GM19468 (cell line): ENCODE results near the gene RASSF3.

Experiments used
- ATAC-seq: cut with Tn5 transposase; IDR thresholded peaks from one replicate; pipeline ENCODE4 v1.9.1; 2021; ENCODE audit warnings: mild to moderate bottlenecking, moderate library complexity, moderate number of reproducible peaks; ENCODE audit not compliant: unreplicated experiment; ENCODE audit errors: extremely low read depth

Gene RASSF3

GRCh38 chr12:64716371-64716770 lies 106.1 kb downstream of the RASSF3 start:
- ATAC-seq, result no peak

GRCh38 chr12:64716839-64717455 lies 106.7 kb downstream of the RASSF3 start:
- ATAC-seq, result no peak

GRCh38 chr12:64718649-64719048 lies 108.4 kb downstream of the RASSF3 start:
- no peak for ATAC-seq

- no peak for ATAC-seq
Observed at GRCh38 chr12:64720884-64721283, 110.6 kb downstream of the RASSF3 start.

GRCh38 chr12:64722835-64723234 lies 112.5 kb downstream of the RASSF3 start:
- ATAC-seq, result no peak

- ATAC-seq, result no peak
Observed at GRCh38 chr12:64723630-64724029, 113.3 kb downstream of the RASSF3 start.

- no peak for ATAC-seq
Observed at GRCh38 chr12:64724201-64724745, 114.0 kb downstream of the RASSF3 start.

- no peak for ATAC-seq
Observed at GRCh38 chr12:64729909-64730587, 119.8 kb downstream of the RASSF3 start.

GRCh38 chr12:64730588-64730969 lies 120.3 kb downstream of the RASSF3 start:
- no peak for ATAC-seq

- ATAC-seq, result no peak
Observed at GRCh38 chr12:64731683-64732082, 121.4 kb downstream of the RASSF3 start.

GRCh38 chr12:64733857-64734256 lies 123.6 kb downstream of the RASSF3 start:
- ATAC-seq, result no peak

GRCh38 chr12:64735442-64735841 lies 125.1 kb downstream of the RASSF3 start:
- no peak for ATAC-seq

GRCh38 chr12:64736771-64737170 lies 126.5 kb downstream of the RASSF3 start:
- ATAC-seq, result no peak

GRCh38 chr12:64737539-64737938 lies 127.2 kb downstream of the RASSF3 start:
- ATAC-seq, result no peak

- ATAC-seq, result no peak
Observed at GRCh38 chr12:64739778-64740177, 129.5 kb downstream of the RASSF3 start.

- ATAC-seq, result no peak
Observed at GRCh38 chr12:64740646-64741045, 130.4 kb downstream of the RASSF3 start.

GRCh38 chr12:64742416-64742815 lies 132.1 kb downstream of the RASSF3 start:
- ATAC-seq, result no peak

- no peak for ATAC-seq
Observed at GRCh38 chr12:64743206-64743605, 132.9 kb downstream of the RASSF3 start.

- ATAC-seq, result no peak
Observed at GRCh38 chr12:64744422-64745258, 134.3 kb downstream of the RASSF3 start.

- ATAC-seq, result no peak
Observed at GRCh38 chr12:64745259-64745807, 135.0 kb downstream of the RASSF3 start.

GRCh38 chr12:64745980-64746379 lies 135.7 kb downstream of the RASSF3 start:
- ATAC-seq, result no peak
